Endothelial cell of umbilical vein (primary cell): ENCODE results near the gene LBR. TPM values are rescaled to one million over a fixed set of nuclear protein-coding genes. Genes with fewer than 3 reads are reported as not detected.
A peak's percentile ranks its signal among the peaks of the same experiment; 100 is the strongest.

Source experiments
- BruUV-seq: library from RNA; stranded (reverse); fragments of 400-500 nt; replicated peaks from 2 replicates; lab custom pipeline; 2021; lab: Mats Ljungman, UMichigan
- CTCF ChIA-PET: fragments of 300-600, 350-600 bp; sonication (Branson Sonifier 250); formaldehyde crosslinking; loops from one replicate; lab custom pipeline; 2021; ENCODE audit warnings: antibody characterized with exemption, inconsistent platforms; lab: Charles Lee
- POLR2A ChIA-PET: fragments of 300-600, 350-600 bp; sonication (Branson Sonifier 250); formaldehyde crosslinking; loops from one replicate; lab custom pipeline; 2021; ENCODE audit warnings: antibody characterized with exemption, inconsistent platforms; lab: Charles Lee
- DNase-seq: peaks from one replicate; pipeline ENCODE4 v3.0.0-alpha.2; 2011; ENCODE audit warnings: low read depth, low spot score
- FAIRE-seq: peaks from 2 replicates; lab custom pipeline; 2011; peaks lifted over from hg19 to GRCh38; lab: Jason Lieb, UNC
- H2AFZ ChIP-seq: 2 replicates; pipeline ENCODE4 v1.6.0; 2012; ENCODE audit warnings: low read depth, low read length, control low read depth, inconsistent platforms
- H3K27ac ChIP-seq: 2 replicates; pipeline ENCODE4 v1.5.1; 2011; ENCODE audit warnings: low read depth, mild to moderate bottlenecking, control low read depth, low read length, moderate library complexity; ENCODE audit not compliant: insufficient read depth
- H3K27me3 ChIP-seq, 2 experiments: 2 replicates each; pipeline versions ENCODE4 v1.6.0 to v1.6.1; 2011; ENCODE audit warnings: low read length in 2 of 2, mixed read lengths in 1 of 2; ENCODE audit not compliant: control insufficient read depth in 2 of 2, insufficient read depth in 2 of 2
- H3K36me3 ChIP-seq, 2 experiments: 2 replicates in 1 of 2; 3 replicates in 1 of 2; pipeline ENCODE4 v1.5.1; 2011; ENCODE audit warnings: low read length in 2 of 2, mild to moderate bottlenecking in 1 of 2, moderate library complexity in 1 of 2; ENCODE audit not compliant: control insufficient read depth in 2 of 2, insufficient read depth in 2 of 2; ENCODE audit errors: extremely low read depth in 1 of 2
- H3K4me1 ChIP-seq: 3 replicates; pipeline ENCODE4 v1.5.1; 2011; ENCODE audit warnings: mild to moderate bottlenecking, low read length; ENCODE audit not compliant: control insufficient read depth, insufficient read depth; ENCODE audit errors: extremely low read depth
- H3K4me2 ChIP-seq: 2 replicates; pipeline ENCODE4 v1.6.1; 2011; ENCODE audit warnings: low read length, control low read depth, mixed read lengths; ENCODE audit not compliant: insufficient read depth
- H3K4me3 ChIP-seq, 3 experiments: fragments of 200-600 bp in 1 of 3; sonication (generic), shearing (Covaris generic) in 1 of 3; replicated peaks in 1 of 3; 2 replicates each; pipeline ENCODE4 v1.5.1; 2011 to 2016; ENCODE audit warnings: control low read depth in 3 of 3, low read length in 3 of 3, mild to moderate bottlenecking in 2 of 3, inconsistent platforms in 1 of 3, low read depth in 1 of 3, moderate library complexity in 1 of 3; ENCODE audit not compliant: insufficient read depth in 1 of 3
- H3K79me2 ChIP-seq: 2 replicates; pipeline ENCODE4 v1.6.0; 2012; ENCODE audit warnings: low read length, inconsistent platforms; ENCODE audit not compliant: control insufficient read depth, insufficient read depth
- H3K9ac ChIP-seq: replicated peaks from 2 replicates; pipeline ENCODE3; 2011; ENCODE audit warnings: low read length, control low read depth; ENCODE audit not compliant: insufficient read depth; ENCODE audit errors: extremely low read depth
- H3K9me1 ChIP-seq: replicated peaks from 3 replicates; pipeline ENCODE4 v1.6.0; 2011; ENCODE audit warnings: mild to moderate bottlenecking, low read length; ENCODE audit not compliant: control insufficient read depth, insufficient read depth; ENCODE audit errors: extremely low read depth
- H3K9me3 ChIP-seq: replicated peaks from 2 replicates; pipeline ENCODE4 v1.5.1; 2012; ENCODE audit warnings: low read length, inconsistent platforms; ENCODE audit not compliant: control insufficient read depth, insufficient read depth
- H4K20me1 ChIP-seq: replicated peaks from 2 replicates; pipeline ENCODE3; 2011; ENCODE audit warnings: mild to moderate bottlenecking, low read length; ENCODE audit not compliant: control insufficient read depth, insufficient read depth; ENCODE audit errors: extremely low read depth
- EZH2 ChIP-seq: IDR thresholded peaks from 2 replicates; pipeline ENCODE4 v1.6.1; 2012; ENCODE audit warnings: borderline replicate concordance, low read depth, mild to moderate bottlenecking, moderate library complexity, low read length, inconsistent platforms; ENCODE audit not compliant: severe bottlenecking
- FOS ChIP-seq: IDR thresholded peaks from 2 replicates; pipeline ENCODE4 v1.6.1; 2011; ENCODE audit warnings: mild to moderate bottlenecking, low read length, moderate library complexity, borderline replicate concordance; ENCODE audit not compliant: insufficient read depth
- GATA2 ChIP-seq: IDR thresholded peaks from 2 replicates; pipeline ENCODE4 v1.7.0; 2011; ENCODE audit warnings: low read depth, mild to moderate bottlenecking, moderate library complexity, mixed read lengths, low read length; ENCODE audit not compliant: insufficient read length, insufficient read depth
- JUN ChIP-seq: IDR thresholded peaks from 2 replicates; pipeline ENCODE4 v1.6.1; 2011; ENCODE audit warnings: borderline replicate concordance, low read depth; ENCODE audit not compliant: insufficient read length, insufficient read depth
- MYC ChIP-seq: IDR thresholded peaks from one replicate; pipeline ENCODE4 v1.6.1; 2011; ENCODE audit warnings: mild to moderate bottlenecking, low read depth, low read length
- POLR2A ChIP-seq: IDR thresholded peaks from 2 replicates; pipeline ENCODE4 v1.6.1; 2012; ENCODE audit warnings: low read depth, mild to moderate bottlenecking, control low read depth, low read length
- POLR2AphosphoS5 ChIP-seq: IDR thresholded peaks from 2 replicates; pipeline ENCODE4 v1.6.1; 2012; ENCODE audit warnings: low read depth, mild to moderate bottlenecking, control low read depth, low read length, moderate library complexity; ENCODE audit not compliant: insufficient read depth
- dilution Hi-C: fragments of 300-500 bp; cut with MboI; formaldehyde crosslinking; loops from one replicate; pipeline ENCODE4 v1.15.0; 2019; ENCODE audit warnings: low sequenced_read_pairs; ENCODE audit not compliant: extremely low pct_ligation_motif_present
- intact Hi-C: fragments of 100-400 bp; cut with micrococcal nuclease; formaldehyde crosslinking; loops from one replicate; pipeline ENCODE4 v1.10.0; 2022
- polyA plus RNA-seq, 4 experiments: library from polyadenylated mRNA; depleted of rRNA in 3 of 4; stranded (reverse) in 3 of 4; unstranded in 1 of 4; fragments of >200 nt; gene quantifications; 2 replicates each; pipeline versions ENCODE4 v1.2.1 to v1.2.3, GENCODE V29; 2011 to 2012; ENCODE audit warnings: missing spikeins in 1 of 4
- total RNA-seq: library from RNA; stranded (reverse); gene quantifications from 2 replicates; pipeline ENCODE4 v1.2.3, GENCODE V29; 2021
- TF ChIP-seq, protein P1 (sequence below): IDR thresholded peaks from 2 replicates; pipeline ENCODE4 v1.6.1; 2011; ENCODE audit not compliant: insufficient read depth, insufficient read length
- TF ChIP-seq, protein P2 (sequence below), 2 donors: IDR thresholded peaks; 1 replicate in 1 of 2; 2 replicates in 1 of 2; pipeline ENCODE4 v1.5.1; 2011; ENCODE audit warnings: low read length in 2 of 2, mild to moderate bottlenecking in 2 of 2, moderate library complexity in 2 of 2, control low read depth in 1 of 2, inconsistent platforms in 1 of 2, low read depth in 1 of 2; ENCODE audit not compliant: insufficient read depth in 1 of 2; ENCODE audit errors: extremely low read depth in 1 of 2

LBR gene
- total and polyA plus RNA-seq, 2 donors (not counting 3 experiments of a cell fraction or from before 2014, with no cell fraction given), result 53.9 to 119 TPM

DNA sequence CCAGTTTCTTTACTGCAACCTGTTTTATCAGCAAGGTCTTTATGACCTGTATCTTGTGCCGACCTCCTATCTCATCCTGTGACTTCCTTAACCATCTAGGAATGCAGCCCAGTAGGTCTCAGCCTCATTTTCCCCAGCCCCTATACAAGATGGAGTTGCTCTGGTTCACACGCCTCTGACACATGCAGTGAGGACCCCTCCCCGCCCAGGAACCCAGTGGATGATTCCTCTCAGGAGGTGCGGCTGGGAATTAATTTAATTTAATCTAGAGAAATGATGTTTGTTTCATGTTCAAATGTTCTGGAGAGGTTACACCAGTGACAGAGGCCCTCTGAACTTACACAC lies 39.0 kb upstream of the LBR start:
- Histone ChIP-seq H3K9me3 (no peaks in the 10 kb centered on the region), H3K4me3 (no peak overlapping the region), H3K4me2 (no peak overlapping the region), H3K27me3 (no peaks in the 10 kb centered on the region), H3K9me1 (no peaks in the 10 kb centered on the region), H3K79me2 (no peaks in the 10 kb centered on the region), H3K27ac (peak overlapping the region; percentile 62), H3K36me3 (no peaks in the 10 kb centered on the region), H3K9ac (peak overlapping the region; percentile 25), H2AFZ (no peak overlapping the region), H4K20me1 (no peaks in the 10 kb centered on the region), H3K4me1 (peaks cover 19% of the 10 kb centered on the region)
- intact Hi-C loops, result loop anchor here (1.0 kb wide), 1 partner anchor 22 kb away; no protein-coding TSS in a partner anchor
- no TSS peak for BruUV-seq
- POLR2A ChIA-PET, result no interaction called here
- CTCF ChIA-PET, result interaction anchor here (1.6 to 2.8 kb wide), 2 partner anchors 21 to 311 kb away, joined by 6 to 15 read pairs; partner anchors contain the start of gene SRP9
- FAIRE-seq, result peak; percentile 71
- no peak for DNase-seq
- TF ChIP-seq GATA2 (no peak), POLR2A (no peak), MYC (no peak), EZH2 (no peak), FOS (no peak), JUN (no peak), POLR2AphosphoS5 (no peak)
- TF ChIP-seq, protein P1, sequence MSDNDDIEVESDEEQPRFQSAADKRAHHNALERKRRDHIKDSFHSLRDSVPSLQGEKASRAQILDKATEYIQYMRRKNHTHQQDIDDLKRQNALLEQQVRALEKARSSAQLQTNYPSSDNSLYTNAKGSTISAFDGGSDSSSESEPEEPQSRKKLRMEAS, result no peak
- TF ChIP-seq, protein P2, sequence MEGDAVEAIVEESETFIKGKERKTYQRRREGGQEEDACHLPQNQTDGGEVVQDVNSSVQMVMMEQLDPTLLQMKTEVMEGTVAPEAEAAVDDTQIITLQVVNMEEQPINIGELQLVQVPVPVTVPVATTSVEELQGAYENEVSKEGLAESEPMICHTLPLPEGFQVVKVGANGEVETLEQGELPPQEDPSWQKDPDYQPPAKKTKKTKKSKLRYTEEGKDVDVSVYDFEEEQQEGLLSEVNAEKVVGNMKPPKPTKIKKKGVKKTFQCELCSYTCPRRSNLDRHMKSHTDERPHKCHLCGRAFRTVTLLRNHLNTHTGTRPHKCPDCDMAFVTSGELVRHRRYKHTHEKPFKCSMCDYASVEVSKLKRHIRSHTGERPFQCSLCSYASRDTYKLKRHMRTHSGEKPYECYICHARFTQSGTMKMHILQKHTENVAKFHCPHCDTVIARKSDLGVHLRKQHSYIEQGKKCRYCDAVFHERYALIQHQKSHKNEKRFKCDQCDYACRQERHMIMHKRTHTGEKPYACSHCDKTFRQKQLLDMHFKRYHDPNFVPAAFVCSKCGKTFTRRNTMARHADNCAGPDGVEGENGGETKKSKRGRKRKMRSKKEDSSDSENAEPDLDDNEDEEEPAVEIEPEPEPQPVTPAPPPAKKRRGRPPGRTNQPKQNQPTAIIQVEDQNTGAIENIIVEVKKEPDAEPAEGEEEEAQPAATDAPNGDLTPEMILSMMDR (IDR thresholded peaks at IDR 0.05; ENCODE audit: extremely low read depth in 1 of 2, insufficient read depth in 1 of 2, low read depth in 1 of 2, low read length in 2 of 2), result no peak
- dilution Hi-C loops, result no loop called here
